Measurements from ENCODE around the gene TCP11L1.

- TF ChIP-seq CTCF (IDR thresholded peaks at IDR 0.05; ENCODE audit: low read length) (no peak), EZH2 (optimal IDR thresholded peaks at IDR 0.05; ENCODE audit: low read depth, low read length) (no peak), EZH2phosphoT487 (IDR thresholded peaks at IDR 0.05; ENCODE audit: low read length) (no peak)
Observed at GRCh38 chr11:32990481-32990880, 48.9 kb upstream of the TCP11L1 start.

Data from MM.1S (cell line).